ENCODE measurements around the gene GALP.

DNA sequence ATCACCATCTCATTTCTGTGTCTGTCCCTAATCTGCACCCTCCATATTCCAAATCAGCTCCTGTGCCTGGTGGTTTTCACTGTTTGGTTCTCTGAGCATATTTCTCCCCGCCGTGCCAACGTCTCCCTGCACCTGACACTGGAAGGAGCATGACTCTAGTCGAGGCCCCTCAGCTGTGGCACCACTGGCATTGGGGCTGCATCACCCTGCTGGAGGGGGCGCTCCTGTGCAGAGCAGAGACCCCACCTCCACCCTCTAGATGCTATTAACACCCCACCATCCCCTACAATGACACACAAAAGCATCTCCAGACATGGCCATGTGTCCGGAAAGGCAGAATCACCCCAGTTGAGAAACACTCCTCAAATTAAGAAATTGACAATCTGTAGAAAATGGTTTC is 47.1 kb downstream of the GALP start:
- TF ChIP-seq EZH2 (IDR thresholded peaks at IDR 0.05; ENCODE audit: low read depth): no peak
- TF ChIP-seq, protein P1, sequence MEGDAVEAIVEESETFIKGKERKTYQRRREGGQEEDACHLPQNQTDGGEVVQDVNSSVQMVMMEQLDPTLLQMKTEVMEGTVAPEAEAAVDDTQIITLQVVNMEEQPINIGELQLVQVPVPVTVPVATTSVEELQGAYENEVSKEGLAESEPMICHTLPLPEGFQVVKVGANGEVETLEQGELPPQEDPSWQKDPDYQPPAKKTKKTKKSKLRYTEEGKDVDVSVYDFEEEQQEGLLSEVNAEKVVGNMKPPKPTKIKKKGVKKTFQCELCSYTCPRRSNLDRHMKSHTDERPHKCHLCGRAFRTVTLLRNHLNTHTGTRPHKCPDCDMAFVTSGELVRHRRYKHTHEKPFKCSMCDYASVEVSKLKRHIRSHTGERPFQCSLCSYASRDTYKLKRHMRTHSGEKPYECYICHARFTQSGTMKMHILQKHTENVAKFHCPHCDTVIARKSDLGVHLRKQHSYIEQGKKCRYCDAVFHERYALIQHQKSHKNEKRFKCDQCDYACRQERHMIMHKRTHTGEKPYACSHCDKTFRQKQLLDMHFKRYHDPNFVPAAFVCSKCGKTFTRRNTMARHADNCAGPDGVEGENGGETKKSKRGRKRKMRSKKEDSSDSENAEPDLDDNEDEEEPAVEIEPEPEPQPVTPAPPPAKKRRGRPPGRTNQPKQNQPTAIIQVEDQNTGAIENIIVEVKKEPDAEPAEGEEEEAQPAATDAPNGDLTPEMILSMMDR (conservative IDR thresholded peaks at IDR 0.05): no peak

Data from PC-9 (cell line).